ENCODE data around the gene TMTC4.

DNA sequence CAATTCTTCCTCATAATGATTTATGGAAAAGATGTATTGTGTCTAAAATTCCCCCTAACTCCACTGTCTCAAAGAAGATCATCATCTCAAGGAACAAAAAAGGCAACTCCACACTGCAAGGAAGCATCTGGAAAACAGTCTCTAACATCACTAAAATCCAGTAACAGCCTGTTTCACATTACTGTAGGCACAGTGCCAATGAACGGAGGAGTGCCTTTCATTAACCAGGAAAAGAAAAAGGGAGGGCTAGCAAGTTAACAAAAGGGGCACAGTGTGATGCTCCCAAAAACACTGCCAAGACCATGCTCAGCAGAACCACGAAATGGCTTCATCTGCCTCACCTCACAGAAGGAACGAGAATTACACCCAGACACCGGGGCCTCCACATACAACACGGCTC, 8.5 kb downstream of the TMTC4 start:
- TF ChIP-seq, protein P1, sequence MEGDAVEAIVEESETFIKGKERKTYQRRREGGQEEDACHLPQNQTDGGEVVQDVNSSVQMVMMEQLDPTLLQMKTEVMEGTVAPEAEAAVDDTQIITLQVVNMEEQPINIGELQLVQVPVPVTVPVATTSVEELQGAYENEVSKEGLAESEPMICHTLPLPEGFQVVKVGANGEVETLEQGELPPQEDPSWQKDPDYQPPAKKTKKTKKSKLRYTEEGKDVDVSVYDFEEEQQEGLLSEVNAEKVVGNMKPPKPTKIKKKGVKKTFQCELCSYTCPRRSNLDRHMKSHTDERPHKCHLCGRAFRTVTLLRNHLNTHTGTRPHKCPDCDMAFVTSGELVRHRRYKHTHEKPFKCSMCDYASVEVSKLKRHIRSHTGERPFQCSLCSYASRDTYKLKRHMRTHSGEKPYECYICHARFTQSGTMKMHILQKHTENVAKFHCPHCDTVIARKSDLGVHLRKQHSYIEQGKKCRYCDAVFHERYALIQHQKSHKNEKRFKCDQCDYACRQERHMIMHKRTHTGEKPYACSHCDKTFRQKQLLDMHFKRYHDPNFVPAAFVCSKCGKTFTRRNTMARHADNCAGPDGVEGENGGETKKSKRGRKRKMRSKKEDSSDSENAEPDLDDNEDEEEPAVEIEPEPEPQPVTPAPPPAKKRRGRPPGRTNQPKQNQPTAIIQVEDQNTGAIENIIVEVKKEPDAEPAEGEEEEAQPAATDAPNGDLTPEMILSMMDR (IDR thresholded peaks at IDR 0.05; ENCODE audit: low read depth, low read length, poor library complexity, severe bottlenecking): no peak
- no peak for TF ChIP-seq EZH2phosphoT487 (IDR thresholded peaks at IDR 0.05; ENCODE audit: borderline replicate concordance, low read length)

All from DOHH2 (cell line).